GM06990 (cell line): ENCODE data around the gene CAPZB.

Experiments used
- DNase-seq: peaks from one replicate; pipeline ENCODE4 v3.0.0-alpha.2; 2011; ENCODE audit not compliant: insufficient read length; ENCODE audit errors: extremely low read depth
- H3K27me3 ChIP-seq: replicated peaks from 2 replicates; pipeline ENCODE4 v1.6.0; 2011; ENCODE audit warnings: low read length; ENCODE audit not compliant: control insufficient read depth, insufficient read depth
- H3K36me3 ChIP-seq: 2 replicates; pipeline ENCODE4 v1.5.1; 2011; ENCODE audit warnings: low read length; ENCODE audit not compliant: control insufficient read depth, insufficient read depth
- H3K4me3 ChIP-seq: replicated peaks from 2 replicates; pipeline ENCODE4 v1.5.1; 2011; ENCODE audit warnings: low read depth, mild to moderate bottlenecking, control low read depth, low read length
- CTCF ChIP-seq: IDR thresholded peaks from 2 replicates; pipeline ENCODE4 v1.5.1; 2011; ENCODE audit warnings: low read length, control low read depth, mild to moderate bottlenecking, inconsistent platforms; ENCODE audit not compliant: insufficient read depth, poor library complexity, severe bottlenecking

The CAPZB gene

GRCh38 chr1:19447550-19447949, 37.8 kb downstream of the CAPZB start:
- H3K27me3 ChIP-seq: no peaks in the 10 kb centered on the region
- no peak for DNase-seq
- peaks cover 10% of the 10 kb centered on the region for H3K36me3 ChIP-seq
- H3K4me3 ChIP-seq: no peak overlapping the region
- TF ChIP-seq CTCF: no peak

- Histone ChIP-seq H3K36me3 (peaks cover 13% of the 10 kb centered on the region), H3K27me3 (no peaks in the 10 kb centered on the region), H3K4me3 (no peak overlapping the region)
- TF ChIP-seq CTCF: peak; percentile 33
- DNase-seq: no peak
Observed at GRCh38 chr1:19445417-19446342, 39.7 kb downstream of the CAPZB start.

GRCh38 chr1:19444296-19445021, 40.9 kb downstream of the CAPZB start:
- no peak for DNase-seq
- no peaks in the 10 kb centered on the region for H3K27me3 ChIP-seq
- H3K36me3 ChIP-seq: peaks cover 16% of the 10 kb centered on the region
- no peak overlapping the region for H3K4me3 ChIP-seq
- TF ChIP-seq CTCF: no peak

- no peaks in the 10 kb centered on the region for H3K27me3 ChIP-seq
- no peak for TF ChIP-seq CTCF
- H3K36me3 ChIP-seq: peaks cover 13% of the 10 kb centered on the region
- H3K4me3 ChIP-seq: no peak overlapping the region
- DNase-seq: no peak
Observed at GRCh38 chr1:19443326-19443725, 42.0 kb downstream of the CAPZB start.

GRCh38 chr1:19442154-19443096, 42.9 kb downstream of the CAPZB start:
- Histone ChIP-seq H3K27me3 (no peaks in the 10 kb centered on the region), H3K36me3 (peaks cover 15% of the 10 kb centered on the region), H3K4me3 (no peak overlapping the region)
- no peak for TF ChIP-seq CTCF
- no peak for DNase-seq
